ENCODE data around the gene CYP46A1.

CYP46A1 gene

GRCh38 chr14:99708449-99708848 lies 24.4 kb downstream of the CYP46A1 start:
- DNase-seq (ENCODE audit: low read depth, low spot score), result no peak

- no peak for DNase-seq (ENCODE audit: low read depth, low spot score)
These were observed 29.9 kb downstream of the CYP46A1 start for GRCh38 chr14:99713972-99714371.

GRCh38 chr14:99715266-99716000 lies 31.3 kb downstream of the CYP46A1 start:
- DNase-seq (ENCODE audit: low read depth, low spot score), result no peak

- no peak for DNase-seq (ENCODE audit: low read depth, low spot score)
These were observed 32.2 kb downstream of the CYP46A1 start for GRCh38 chr14:99716091-99716849.

GRCh38 chr14:99716850-99717681 lies 33.0 kb downstream of the CYP46A1 start:
- DNase-seq (ENCODE audit: low read depth, low spot score), result no peak

- DNase-seq (ENCODE audit: low read depth, low spot score), result no peak
These were observed 33.5 kb downstream of the CYP46A1 start for GRCh38 chr14:99717682-99718013.

- DNase-seq (ENCODE audit: low read depth, low spot score), result no peak
These were observed 34.1 kb downstream of the CYP46A1 start for GRCh38 chr14:99718031-99718810.

- no peak for DNase-seq (ENCODE audit: low read depth, low spot score)
These were observed 34.7 kb downstream of the CYP46A1 start for GRCh38 chr14:99718811-99719192.

- DNase-seq (ENCODE audit: low read depth, low spot score), result no peak
These were observed 37.1 kb downstream of the CYP46A1 start for GRCh38 chr14:99720941-99721791.

- DNase-seq (ENCODE audit: low read depth, low spot score), result no peak
These were observed 37.9 kb downstream of the CYP46A1 start for GRCh38 chr14:99721792-99722516.

- no peak for DNase-seq (ENCODE audit: low read depth, low spot score)
These were observed 38.6 kb downstream of the CYP46A1 start for GRCh38 chr14:99722741-99723140.

- DNase-seq (ENCODE audit: low read depth, low spot score), result no peak
These were observed 40.2 kb downstream of the CYP46A1 start for GRCh38 chr14:99724196-99724891.

GRCh38 chr14:99724939-99725773 lies 41.1 kb downstream of the CYP46A1 start:
- no peak for DNase-seq (ENCODE audit: low read depth, low spot score)

- no peak for DNase-seq (ENCODE audit: low read depth, low spot score)
These were observed 41.9 kb downstream of the CYP46A1 start for GRCh38 chr14:99725774-99726537.

- DNase-seq (ENCODE audit: low read depth, low spot score), result no peak
These were observed 42.5 kb downstream of the CYP46A1 start for GRCh38 chr14:99726538-99727095.

GRCh38 chr14:99727096-99727870 lies 43.2 kb downstream of the CYP46A1 start:
- no peak for DNase-seq (ENCODE audit: low read depth, low spot score)
